Measurements from ENCODE around the gene KIF26B.
"Not testable (repeated sequence)": the region's sequence is repeated elsewhere in the genome, so short reads cannot be mapped to it uniquely, and the experiment has no call there.

Gene KIF26B

GRCh38 chr1:245715970-245716369 is 561.2 kb downstream of the KIF26B start:
- TF ChIP-seq CTCF (IDR thresholded peaks at IDR 0.05; ENCODE audit: low read depth, low read length, missing control alignments) = no peak
- DNase-seq (ENCODE audit: extremely low read depth, low read depth) = peak; percentile 26
- H3K4me3 ChIP-seq (replicated peaks; ENCODE audit: low read depth, low read length) = no peak overlapping the region

GRCh38 chr1:245716561-245716960 is 561.8 kb downstream of the KIF26B start:
- DNase-seq (ENCODE audit: extremely low read depth, low read depth) = no peak
- H3K4me3 ChIP-seq (replicated peaks; ENCODE audit: low read depth, low read length) = no peak overlapping the region
- no peak for TF ChIP-seq CTCF (IDR thresholded peaks at IDR 0.05; ENCODE audit: low read depth, low read length, missing control alignments)

- DNase-seq (ENCODE audit: extremely low read depth, low read depth) = no peak
- no peak for TF ChIP-seq CTCF (IDR thresholded peaks at IDR 0.05; ENCODE audit: low read depth, low read length, missing control alignments)
- no peak overlapping the region for H3K4me3 ChIP-seq (replicated peaks; ENCODE audit: low read depth, low read length)
Observed at GRCh38 chr1:245717611-245718010, 562.8 kb downstream of the KIF26B start.

- no peak for DNase-seq (ENCODE audit: extremely low read depth, low read depth)
- H3K4me3 ChIP-seq (replicated peaks; ENCODE audit: low read depth, low read length) = no peak overlapping the region
- TF ChIP-seq CTCF (IDR thresholded peaks at IDR 0.05; ENCODE audit: low read depth, low read length, missing control alignments) = no peak
Observed at GRCh38 chr1:245718123-245718522, 563.3 kb downstream of the KIF26B start.

GRCh38 chr1:245718951-245719350 is 564.2 kb downstream of the KIF26B start:
- H3K4me3 ChIP-seq (replicated peaks; ENCODE audit: low read depth, low read length) = no peak overlapping the region
- DNase-seq (ENCODE audit: extremely low read depth, low read depth) = no peak
- no peak for TF ChIP-seq CTCF (IDR thresholded peaks at IDR 0.05; ENCODE audit: low read depth, low read length, missing control alignments)

- DNase-seq (ENCODE audit: extremely low read depth, low read depth) = no peak
- H3K4me3 ChIP-seq (replicated peaks; ENCODE audit: low read depth, low read length) = no peak overlapping the region
- TF ChIP-seq CTCF (IDR thresholded peaks at IDR 0.05; ENCODE audit: low read depth, low read length, missing control alignments) = no peak
Observed at GRCh38 chr1:245721488-245721887, 566.7 kb downstream of the KIF26B start.

GRCh38 chr1:245728035-245728434 is 573.2 kb downstream of the KIF26B start:
- not testable (repeated sequence) for H3K4me3 ChIP-seq (replicated peaks; ENCODE audit: low read depth, low read length); DNase-seq (ENCODE audit: extremely low read depth, low read depth)

Measured in HFF-Myc (cell line).